ENCODE data around the gene KRT15. TPM values are rescaled to one million over a fixed set of nuclear protein-coding genes. Genes with fewer than 3 reads are reported as not detected.
A peak's percentile ranks its signal among the peaks of the same experiment; 100 is the strongest.

KRT15 gene
- total RNA-seq, 2 donors from 2014 or later, result 138 to 1,038 TPM

- 29% methylated on average over 5 of the region's 5 CpGs for WGBS
- Histone ChIP-seq H3K9me3 (no peaks in the 10 kb centered on the region), H3K4me3 (no peak overlapping the region), H3K4me1 (replicated peaks) (peaks cover 2% of the 10 kb centered on the region), H3K27ac (no peak overlapping the region), H3K36me3 (no peaks in the 10 kb centered on the region), H3K27me3 (replicated peaks; ENCODE audit: insufficient read depth) (no peaks in the 10 kb centered on the region)
- intact Hi-C loops (cut with DNase I), result no loop called here
- TF ChIP-seq, protein P1, sequence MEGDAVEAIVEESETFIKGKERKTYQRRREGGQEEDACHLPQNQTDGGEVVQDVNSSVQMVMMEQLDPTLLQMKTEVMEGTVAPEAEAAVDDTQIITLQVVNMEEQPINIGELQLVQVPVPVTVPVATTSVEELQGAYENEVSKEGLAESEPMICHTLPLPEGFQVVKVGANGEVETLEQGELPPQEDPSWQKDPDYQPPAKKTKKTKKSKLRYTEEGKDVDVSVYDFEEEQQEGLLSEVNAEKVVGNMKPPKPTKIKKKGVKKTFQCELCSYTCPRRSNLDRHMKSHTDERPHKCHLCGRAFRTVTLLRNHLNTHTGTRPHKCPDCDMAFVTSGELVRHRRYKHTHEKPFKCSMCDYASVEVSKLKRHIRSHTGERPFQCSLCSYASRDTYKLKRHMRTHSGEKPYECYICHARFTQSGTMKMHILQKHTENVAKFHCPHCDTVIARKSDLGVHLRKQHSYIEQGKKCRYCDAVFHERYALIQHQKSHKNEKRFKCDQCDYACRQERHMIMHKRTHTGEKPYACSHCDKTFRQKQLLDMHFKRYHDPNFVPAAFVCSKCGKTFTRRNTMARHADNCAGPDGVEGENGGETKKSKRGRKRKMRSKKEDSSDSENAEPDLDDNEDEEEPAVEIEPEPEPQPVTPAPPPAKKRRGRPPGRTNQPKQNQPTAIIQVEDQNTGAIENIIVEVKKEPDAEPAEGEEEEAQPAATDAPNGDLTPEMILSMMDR (IDR thresholded peaks at IDR 0.05), result no peak
- TF ChIP-seq POLR2A (IDR thresholded peaks at IDR 0.05) (no peak), POLR2AphosphoS5 (IDR thresholded peaks at IDR 0.05) (no peak)
- no peak for DNase-seq (ENCODE audit: low spot score)
Measured at GRCh38 chr17:41513168-41513547, 5.5 kb downstream of the KRT15 start.

DNA sequence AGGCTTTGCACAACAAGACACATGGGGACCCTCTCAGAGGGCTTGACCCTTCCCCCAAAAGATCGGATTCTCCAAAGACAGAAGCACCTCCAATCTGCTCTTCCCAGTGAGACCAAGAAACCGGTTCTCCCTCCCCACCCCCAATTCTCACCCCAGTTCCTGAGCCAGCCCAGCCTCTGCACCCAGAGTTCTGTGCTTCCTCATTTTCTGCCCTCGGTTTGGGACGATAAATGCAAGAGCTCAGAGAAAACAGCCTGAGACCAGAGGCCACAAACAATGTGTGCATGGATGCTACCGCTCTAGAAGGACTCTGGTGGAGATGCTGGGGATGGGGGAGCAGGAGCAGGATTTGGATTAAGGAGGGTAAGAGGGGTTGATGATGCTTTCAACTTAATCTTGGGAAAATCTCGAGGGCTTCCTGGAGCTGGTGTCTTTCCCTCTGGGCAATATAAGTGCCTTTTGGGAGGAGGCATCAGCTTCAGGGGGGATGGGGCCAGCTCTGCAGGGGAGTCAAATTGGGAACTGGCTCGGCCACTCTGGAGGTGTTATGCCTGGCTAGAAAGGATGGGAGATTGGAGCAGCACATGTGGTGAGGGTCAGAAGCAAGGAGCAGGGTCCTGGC, 6.0 kb downstream of the KRT15 start:
- TF ChIP-seq, protein P1 (IDR thresholded peaks at IDR 0.05), result no peak
- TF ChIP-seq POLR2AphosphoS5 (IDR thresholded peaks at IDR 0.05), result no peak
- no peak for TF ChIP-seq POLR2A (IDR thresholded peaks at IDR 0.05)
- no peak overlapping the region for H3K4me3 ChIP-seq
- H3K27me3 ChIP-seq (replicated peaks; ENCODE audit: insufficient read depth), result no peaks in the 10 kb centered on the region
- 43% methylated on average over 7 of the region's 7 CpGs for WGBS
- peaks cover 2% of the 10 kb centered on the region for H3K4me1 ChIP-seq (replicated peaks)
- no peaks in the 10 kb centered on the region for H3K36me3 ChIP-seq
- DNase-seq (ENCODE audit: low spot score), result no peak
- intact Hi-C loops (cut with DNase I), result no loop called here
- no peak overlapping the region for H3K27ac ChIP-seq
- H3K9me3 ChIP-seq, result no peaks in the 10 kb centered on the region

- H3K27ac ChIP-seq, result no peak overlapping the region
- intact Hi-C loops (cut with DNase I), result no loop called here
- no peaks in the 10 kb centered on the region for H3K9me3 ChIP-seq
- H3K4me1 ChIP-seq (replicated peaks), result peaks cover 2% of the 10 kb centered on the region
- no peaks in the 10 kb centered on the region for H3K27me3 ChIP-seq (replicated peaks; ENCODE audit: insufficient read depth)
- H3K4me3 ChIP-seq, result no peak overlapping the region
- 60% methylated on average over 10 of the region's 10 CpGs for WGBS
- no peaks in the 10 kb centered on the region for H3K36me3 ChIP-seq
- DNase-seq (ENCODE audit: low spot score), result no peak
- TF ChIP-seq, protein P1 (IDR thresholded peaks at IDR 0.05), result no peak
- TF ChIP-seq POLR2AphosphoS5 (IDR thresholded peaks at IDR 0.05), result no peak
- no peak for TF ChIP-seq POLR2A (IDR thresholded peaks at IDR 0.05)
Measured at GRCh38 chr17:41511716-41512115, 7.0 kb downstream of the KRT15 start.

GRCh38 chr17:41511116-41511515, 7.6 kb downstream of the KRT15 start:
- WGBS, result 47% methylated on average over 4 of the region's 4 CpGs
- TF ChIP-seq, protein P1 (IDR thresholded peaks at IDR 0.05), result no peak
- TF ChIP-seq POLR2AphosphoS5 (IDR thresholded peaks at IDR 0.05) (no peak), POLR2A (IDR thresholded peaks at IDR 0.05) (no peak)
- Histone ChIP-seq H3K27ac (peak overlapping the region in 1 of 2 donors; percentile 5), H3K4me3 (no peak overlapping the region), H3K4me1 (replicated peaks) (peaks cover 2% of the 10 kb centered on the region), H3K9me3 (no peaks in the 10 kb centered on the region), H3K36me3 (no peaks in the 10 kb centered on the region), H3K27me3 (replicated peaks; ENCODE audit: insufficient read depth) (no peaks in the 10 kb centered on the region)
- no peak for DNase-seq (ENCODE audit: low spot score)
- intact Hi-C loops (cut with DNase I), result no loop called here
